Renal cortex interstitium (tissue), 11 donors: ENCODE measurements around the gene DYNC2H1. TPM values are rescaled to one million over a fixed set of nuclear protein-coding genes. Genes with fewer than 3 reads are reported as not detected.

Experiments
- DNase-seq, 11 donors: peaks; one replicate each; pipeline ENCODE4 v3.0.0-alpha.2; 2013; ENCODE audit warnings: low read depth in 9 of 11, low spot score in 4 of 11; ENCODE audit errors: extremely low read depth in 1 of 11
- polyA plus RNA-seq, 3 donors: library from polyadenylated mRNA; unstranded; fragments of 120-200 nt; gene quantifications; one replicate each; pipeline ENCODE4 v1.2.1, GENCODE V29; 2013; ENCODE audit not compliant: insufficient read length in 3 of 3

Gene DYNC2H1
- polyA plus RNA-seq, 3 donors: 40.7 to 47.3 (median 44.1) TPM

DNA sequence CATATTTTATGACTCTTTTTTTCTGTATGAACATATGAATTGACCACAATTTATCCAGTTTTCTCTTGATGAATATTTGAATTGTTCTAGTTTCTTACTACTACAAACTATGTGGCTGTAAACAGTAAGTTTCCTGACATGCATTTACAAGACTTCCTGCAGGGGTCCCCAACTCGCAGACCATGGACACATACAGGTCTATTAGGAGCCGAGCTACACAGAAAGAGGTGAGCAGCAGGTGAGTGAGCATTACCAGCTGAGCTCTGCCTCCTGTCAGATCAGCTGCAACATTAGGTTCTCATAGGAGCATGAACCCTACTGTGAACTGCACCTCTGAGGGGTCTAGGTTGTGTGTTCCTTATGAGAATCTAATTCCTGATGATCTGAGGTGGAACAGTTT is 379.4 kb downstream of the DYNC2H1 start:
- no peak for DNase-seq

GRCh38 chr11:103491777-103492176 is 382.6 kb downstream of the DYNC2H1 start:
- no peak for DNase-seq

GRCh38 chr11:103494491-103494890 is 385.3 kb downstream of the DYNC2H1 start:
- DNase-seq: no peak

- no peak for DNase-seq
These were observed 388.0 kb downstream of the DYNC2H1 start for GRCh38 chr11:103497268-103497667.

GRCh38 chr11:103499710-103500340 is 390.6 kb downstream of the DYNC2H1 start:
- no peak for DNase-seq

DNA sequence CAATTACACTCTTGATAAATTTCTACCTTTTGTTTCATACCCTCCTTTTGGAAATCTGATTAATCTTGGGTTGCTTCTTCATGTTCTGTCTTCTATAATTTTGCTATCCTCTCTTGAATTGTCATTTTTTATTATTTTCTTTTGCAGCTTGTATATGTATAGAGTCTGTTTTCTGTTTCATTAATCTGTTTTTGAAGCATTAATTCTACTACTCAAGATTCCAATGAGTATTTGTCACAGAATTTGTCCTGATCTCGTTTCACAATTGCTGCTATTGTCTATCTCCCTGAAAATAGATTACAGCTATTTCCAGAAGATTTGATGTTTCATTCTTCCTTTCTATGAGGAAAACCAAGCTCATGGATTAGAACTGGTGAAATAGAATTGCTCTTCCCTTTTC is 406.1 kb downstream of the DYNC2H1 start:
- DNase-seq: no peak

DNA sequence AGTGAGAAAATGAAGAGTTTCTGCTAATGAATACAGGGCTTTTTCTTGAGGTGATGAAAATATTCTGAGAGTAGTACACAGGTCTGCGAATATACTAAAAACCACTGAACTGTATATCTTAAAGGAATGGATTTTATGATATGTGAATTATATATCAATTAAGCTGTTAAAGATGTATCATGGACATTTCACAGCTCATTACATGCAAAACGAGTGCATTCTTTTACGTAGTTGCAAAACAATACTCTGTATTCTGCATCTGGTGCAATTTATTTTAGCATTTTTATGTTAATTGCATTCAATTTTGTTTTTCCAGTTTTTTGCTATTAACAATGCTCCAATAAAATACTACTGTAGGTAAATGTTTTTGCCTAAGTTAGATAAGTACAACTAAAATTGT is 411.6 kb downstream of the DYNC2H1 start:
- DNase-seq: no peak

DNA sequence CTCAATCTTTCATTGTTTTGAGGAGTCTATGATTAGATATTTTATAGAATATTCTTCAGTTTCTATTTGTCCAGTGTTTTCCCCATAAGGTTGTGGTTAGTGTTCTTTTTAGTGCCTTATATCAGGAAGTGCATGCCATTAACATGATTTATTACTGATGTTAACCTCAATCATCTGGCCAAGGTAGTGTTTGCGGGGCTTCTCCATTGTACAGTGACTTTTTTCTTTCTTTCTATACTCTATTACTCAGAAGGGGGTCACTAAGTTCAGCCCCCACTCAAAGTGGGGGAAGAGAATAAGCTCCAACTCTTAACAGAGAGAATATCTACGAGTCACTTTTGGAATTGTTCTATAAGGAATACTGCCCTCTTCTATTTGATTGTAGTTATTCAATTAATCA is 415.8 kb downstream of the DYNC2H1 start:
- DNase-seq: no peak

- no peak for DNase-seq
These were observed 418.8 kb downstream of the DYNC2H1 start for GRCh38 chr11:103528046-103528445.

DNA sequence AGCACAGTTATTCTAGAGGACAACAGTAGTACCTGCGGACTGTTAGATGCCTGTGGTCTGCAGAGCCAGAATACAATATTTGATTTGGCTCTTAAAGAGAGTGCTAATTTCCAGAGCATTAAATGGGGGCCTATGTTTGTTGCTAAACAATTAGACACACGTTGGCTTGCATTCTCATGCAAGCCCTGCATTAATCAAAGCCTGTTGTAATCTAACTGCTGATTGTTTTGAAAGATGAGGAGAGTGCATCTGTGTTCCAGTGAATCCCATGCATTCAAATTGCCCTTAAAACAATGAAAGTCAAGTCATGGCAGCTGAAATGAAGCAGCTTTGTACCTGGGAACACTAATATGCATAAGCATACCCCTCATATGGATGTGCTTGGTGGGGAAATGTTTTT is 419.4 kb downstream of the DYNC2H1 start:
- no peak for DNase-seq

DNA sequence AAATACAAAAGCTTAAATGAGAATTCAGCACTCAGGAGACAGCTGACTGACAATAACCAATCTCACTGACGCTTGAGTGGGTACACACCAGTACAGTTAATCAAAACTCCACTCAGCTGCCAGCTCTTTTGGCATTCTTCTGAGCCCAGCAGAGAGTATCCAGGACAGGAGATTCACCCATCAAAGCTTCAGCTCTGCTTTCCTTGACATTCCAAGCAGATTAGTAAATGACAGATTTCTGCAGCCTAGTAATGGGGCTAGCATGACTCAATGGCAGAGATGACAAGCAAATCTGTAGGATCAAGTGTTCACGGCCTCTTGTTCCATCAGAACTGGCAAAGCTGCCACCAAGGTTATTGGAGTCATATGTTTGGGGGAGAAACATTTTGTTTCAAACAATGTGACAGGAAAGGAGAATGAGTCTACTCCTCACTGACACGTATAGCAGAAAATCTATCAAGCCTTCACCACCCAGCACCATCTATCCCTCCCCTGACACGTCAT is 420.0 kb downstream of the DYNC2H1 start:
- no peak for DNase-seq

Other genes starting within 250 kb of the DYNC2H1 start
- 1 to 10 TPM; 1.9 to 4.8 (median 4.2) TPM for gene MMP12, start 234.4 kb upstream of the DYNC2H1 start, polyA plus RNA-seq
- under 1 TPM in 1 of 3 donors, not detected in 2; 0.09 TPM for gene MMP13, start 153.7 kb upstream of the DYNC2H1 start, polyA plus RNA-seq
- 10 to 100 TPM; 31.8 to 43.6 (median 32.7) TPM for gene DCUN1D5, start 17.3 kb upstream of the DYNC2H1 start, polyA plus RNA-seq